D721Med (cell line): ENCODE results near the gene RNF183.
"Not testable (repeated sequence)": the region's sequence is repeated elsewhere in the genome, so short reads cannot be mapped to it uniquely, and the experiment has no call there.

ENCODE experiments used
- DNase-seq: peaks from one replicate; pipeline ENCODE4 v3.0.0; 2011; ENCODE audit warnings: low spot score; ENCODE audit not compliant: insufficient read length
- FAIRE-seq: peaks from 2 replicates; lab custom pipeline; 2011; peaks lifted over from hg19 to GRCh38; lab: Jason Lieb, UNC
- CTCF ChIP-seq: IDR thresholded peaks from 2 replicates; pipeline ENCODE4 v1.5.1; 2012; ENCODE audit warnings: mild to moderate bottlenecking, control low read depth; ENCODE audit not compliant: insufficient read depth; ENCODE audit errors: missing control alignments

The RNF183 gene

GRCh38 chr9:113298311-113298710 is 4.9 kb downstream of the RNF183 start:
- FAIRE-seq, result no peak
- no peak for TF ChIP-seq CTCF
- no peak for DNase-seq

- no peak for TF ChIP-seq CTCF
- DNase-seq, result no peak
- FAIRE-seq, result no peak
Measured at GRCh38 chr9:113296796-113297558, 6.2 kb downstream of the RNF183 start.

GRCh38 chr9:113296247-113296646 is 6.9 kb downstream of the RNF183 start:
- FAIRE-seq, DNase-seq: not testable (repeated sequence)

- FAIRE-seq (no peak), DNase-seq (no peak)
- no peak for TF ChIP-seq CTCF
Measured at GRCh38 chr9:113293285-113293878, 9.8 kb downstream of the RNF183 start.

- DNase-seq (no peak), FAIRE-seq (no peak)
- no peak for TF ChIP-seq CTCF
Measured at GRCh38 chr9:113290052-113290607, 13.0 kb downstream of the RNF183 start.

- FAIRE-seq (no peak), DNase-seq (no peak)
- no peak for TF ChIP-seq CTCF
Measured at GRCh38 chr9:113289091-113289490, 14.1 kb downstream of the RNF183 start.

GRCh38 chr9:113281356-113281755 is 21.8 kb downstream of the RNF183 start:
- no peak for FAIRE-seq
- no peak for DNase-seq
- no peak for TF ChIP-seq CTCF
